Uterus (tissue), 2 donors: ENCODE data around the gene EIF2B5.
"Not testable (repeated sequence)": the region's sequence is repeated elsewhere in the genome, so short reads cannot be mapped to it uniquely, and the experiment has no call there.

ENCODE experiments used
- POLR2A ChIP-seq, 2 donors: fragments of 450-650 bp; IDR thresholded peaks; one replicate each; pipeline ENCODE4 v1.6.1; 2016; ENCODE audit warnings: antibody characterized with exemption in 2 of 2, mild to moderate bottlenecking in 1 of 2, moderate library complexity in 1 of 2
- TF ChIP-seq, protein P1 (sequence below), 4 experiments: fragments of 200-600 bp in 2 of 4; fragments of 450-650 bp in 2 of 4; sonication (generic) in 2 of 4; IDR thresholded peaks; one replicate each; pipeline ENCODE4 v1.5.1; 2016 to 2019; ENCODE audit warnings: antibody characterized with exemption in 4 of 4, mild to moderate bottlenecking in 2 of 4, moderate library complexity in 1 of 4

GRCh38 chr3:184149770-184150169 lies 14.6 kb downstream of the EIF2B5 start:
- TF ChIP-seq, protein P1, sequence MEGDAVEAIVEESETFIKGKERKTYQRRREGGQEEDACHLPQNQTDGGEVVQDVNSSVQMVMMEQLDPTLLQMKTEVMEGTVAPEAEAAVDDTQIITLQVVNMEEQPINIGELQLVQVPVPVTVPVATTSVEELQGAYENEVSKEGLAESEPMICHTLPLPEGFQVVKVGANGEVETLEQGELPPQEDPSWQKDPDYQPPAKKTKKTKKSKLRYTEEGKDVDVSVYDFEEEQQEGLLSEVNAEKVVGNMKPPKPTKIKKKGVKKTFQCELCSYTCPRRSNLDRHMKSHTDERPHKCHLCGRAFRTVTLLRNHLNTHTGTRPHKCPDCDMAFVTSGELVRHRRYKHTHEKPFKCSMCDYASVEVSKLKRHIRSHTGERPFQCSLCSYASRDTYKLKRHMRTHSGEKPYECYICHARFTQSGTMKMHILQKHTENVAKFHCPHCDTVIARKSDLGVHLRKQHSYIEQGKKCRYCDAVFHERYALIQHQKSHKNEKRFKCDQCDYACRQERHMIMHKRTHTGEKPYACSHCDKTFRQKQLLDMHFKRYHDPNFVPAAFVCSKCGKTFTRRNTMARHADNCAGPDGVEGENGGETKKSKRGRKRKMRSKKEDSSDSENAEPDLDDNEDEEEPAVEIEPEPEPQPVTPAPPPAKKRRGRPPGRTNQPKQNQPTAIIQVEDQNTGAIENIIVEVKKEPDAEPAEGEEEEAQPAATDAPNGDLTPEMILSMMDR (IDR thresholded peaks at IDR 0.05) = not testable (repeated sequence)
- not testable (repeated sequence) for TF ChIP-seq POLR2A (IDR thresholded peaks at IDR 0.05)
